Mammary epithelial cell (primary cell): Measurements from ENCODE around the gene FOXN3.

ENCODE experiments used
- EZH2 ChIP-seq: IDR thresholded peaks from 2 replicates; pipeline ENCODE4 v1.6.1; 2012; ENCODE audit warnings: low read length, inconsistent platforms, borderline replicate concordance
- TF ChIP-seq, protein P1 (sequence below), 2 donors: IDR thresholded peaks in 1 of 2; conservative IDR thresholded peaks in 1 of 2; 2 replicates each; pipeline ENCODE4 v1.5.1; 2011 to 2012; ENCODE audit warnings: inconsistent platforms in 2 of 2, low read length in 2 of 2, mild to moderate bottlenecking in 2 of 2, control low read depth in 1 of 2, low read depth in 1 of 2; ENCODE audit not compliant: insufficient read depth in 1 of 2; ENCODE audit errors: extremely low read depth in 1 of 2

DNA sequence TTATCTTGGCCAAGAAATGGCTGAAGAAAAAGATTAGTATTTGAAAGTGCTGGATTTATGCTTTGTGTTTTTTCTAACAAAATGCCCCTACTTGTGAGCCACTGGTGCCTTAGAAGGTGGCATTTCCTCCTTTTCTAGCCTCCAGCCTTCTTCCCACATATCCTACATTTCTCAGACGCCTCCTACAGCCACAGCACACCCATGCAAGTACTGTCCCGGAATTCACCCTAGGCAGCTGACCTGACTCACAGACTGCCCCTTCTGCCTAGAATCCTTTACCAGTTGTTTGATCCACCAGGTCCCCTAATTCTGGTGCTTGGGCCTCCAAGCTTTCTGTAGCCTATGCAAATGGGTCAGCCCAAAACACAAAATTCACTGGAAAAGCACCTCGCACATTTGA, 166.0 kb downstream of the FOXN3 start:
- TF ChIP-seq, protein P1, sequence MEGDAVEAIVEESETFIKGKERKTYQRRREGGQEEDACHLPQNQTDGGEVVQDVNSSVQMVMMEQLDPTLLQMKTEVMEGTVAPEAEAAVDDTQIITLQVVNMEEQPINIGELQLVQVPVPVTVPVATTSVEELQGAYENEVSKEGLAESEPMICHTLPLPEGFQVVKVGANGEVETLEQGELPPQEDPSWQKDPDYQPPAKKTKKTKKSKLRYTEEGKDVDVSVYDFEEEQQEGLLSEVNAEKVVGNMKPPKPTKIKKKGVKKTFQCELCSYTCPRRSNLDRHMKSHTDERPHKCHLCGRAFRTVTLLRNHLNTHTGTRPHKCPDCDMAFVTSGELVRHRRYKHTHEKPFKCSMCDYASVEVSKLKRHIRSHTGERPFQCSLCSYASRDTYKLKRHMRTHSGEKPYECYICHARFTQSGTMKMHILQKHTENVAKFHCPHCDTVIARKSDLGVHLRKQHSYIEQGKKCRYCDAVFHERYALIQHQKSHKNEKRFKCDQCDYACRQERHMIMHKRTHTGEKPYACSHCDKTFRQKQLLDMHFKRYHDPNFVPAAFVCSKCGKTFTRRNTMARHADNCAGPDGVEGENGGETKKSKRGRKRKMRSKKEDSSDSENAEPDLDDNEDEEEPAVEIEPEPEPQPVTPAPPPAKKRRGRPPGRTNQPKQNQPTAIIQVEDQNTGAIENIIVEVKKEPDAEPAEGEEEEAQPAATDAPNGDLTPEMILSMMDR (conservative IDR thresholded peaks at IDR 0.05 in 1 of 2, IDR thresholded peaks at IDR 0.05 in 1 of 2; ENCODE audit: extremely low read depth in 1 of 2, insufficient read depth in 1 of 2, low read depth in 1 of 2, low read length in 2 of 2), result no peak
- no peak for TF ChIP-seq EZH2
